Hepatocyte (in vitro differentiated cells): ENCODE results near the gene NUMA1.

ENCODE experiments used
- CTCF ChIP-seq: fragments of 200-600 bp; sonication (generic); IDR thresholded peaks from 2 replicates; pipeline ENCODE4 v1.5.1; 2016; ENCODE audit warnings: antibody characterized with exemption, mild to moderate bottlenecking; ENCODE audit not compliant: poor library complexity
- EZH2 ChIP-seq: fragments of 200-600 bp; sonication (generic); IDR thresholded peaks from 2 replicates; pipeline ENCODE4 v1.6.1; 2016; ENCODE audit warnings: antibody characterized with exemption, mild to moderate bottlenecking, borderline replicate concordance
- EZH2phosphoT487 ChIP-seq: fragments of 200-600 bp; sonication (generic); IDR thresholded peaks from one replicate; pipeline ENCODE4 v1.6.1; 2018; ENCODE audit warnings: antibody characterized with exemption, mild to moderate bottlenecking, low read depth, moderate library complexity; ENCODE audit not compliant: unreplicated experiment, severe bottlenecking

- TF ChIP-seq EZH2phosphoT487: no peak
- TF ChIP-seq EZH2: no peak
- TF ChIP-seq CTCF: no peak
Observed at GRCh38 chr11:72004515-72005346, 75.6 kb downstream of the NUMA1 start.
